Sigmoid colon (tissue), 7 donors: ENCODE results near the gene TWF2. TPM values are rescaled to one million over a fixed set of nuclear protein-coding genes. Genes with fewer than 3 reads are reported as not detected.

Source experiments
- DNase-seq: peaks from one replicate; pipeline ENCODE4 v3.0.0-alpha.2; 2019
- H3K27ac ChIP-seq, 4 donors: fragments of 200-600 bp; sonication (generic); one replicate each; pipeline ENCODE4 v1.5.1; 2016 to 2019; ENCODE audit warnings: mild to moderate bottlenecking in 1 of 4
- H3K27me3 ChIP-seq, 3 donors: fragments of 200-600 bp; sonication (generic); one replicate each; pipeline ENCODE4 v1.5.1; 2019; ENCODE audit warnings: mild to moderate bottlenecking in 1 of 3
- H3K36me3 ChIP-seq, 4 donors: fragments of 200-600 bp; sonication (generic); one replicate each; pipeline ENCODE4 v1.5.1; 2016 to 2019
- H3K4me1 ChIP-seq, 4 donors: fragments of 200-600 bp; sonication (generic); one replicate each; pipeline ENCODE4 v1.5.1; 2017 to 2019
- H3K4me3 ChIP-seq, 4 donors: fragments of 200-600 bp; sonication (generic); one replicate each; pipeline ENCODE4 v1.5.1; 2017 to 2019; ENCODE audit warnings: mild to moderate bottlenecking in 2 of 4, moderate library complexity in 1 of 4
- H3K9me3 ChIP-seq, 4 donors: fragments of 200-600 bp in 3 of 4; sonication (generic) in 3 of 4; one replicate each; pipeline versions ENCODE4 v1.5.1 to v1.6.1; 2013 to 2019
- EP300 ChIP-seq, 4 donors: sonication (generic); formaldehyde crosslinking; IDR thresholded peaks; one replicate each; pipeline ENCODE4 v1.6.1; 2017; ENCODE audit warnings: antibody characterized with exemption in 4 of 4
- POLR2A ChIP-seq, 2 donors: fragments of 450-650 bp; IDR thresholded peaks; one replicate each; pipeline ENCODE4 v1.6.1; 2016; ENCODE audit warnings: antibody characterized with exemption in 2 of 2, mild to moderate bottlenecking in 2 of 2, moderate library complexity in 2 of 2
- POLR2AphosphoS5 ChIP-seq, 4 donors: sonication (generic); formaldehyde crosslinking; IDR thresholded peaks; one replicate each; pipeline ENCODE4 v1.6.1; 2017; ENCODE audit warnings: antibody characterized with exemption in 4 of 4
- whole genome bisulfite sequencing, 2 donors: extraction: QIAGEN DNeasy Blood & Tissue Kit; methylation state at CpG; one replicate each; pipeline ENCODE4 v1.1.7; 2013; 5-methylcytosine and 5-hydroxymethylcytosine counted together
- intact Hi-C: fragments of 100-400 bp; cut with DNase I; formaldehyde crosslinking; loops from one replicate; pipeline ENCODE4 v1.15.1; 2023
- polyA plus RNA-seq, 3 donors: library from polyadenylated mRNA; stranded (reverse); fragments of 200-250 nt; gene quantifications; one replicate each; pipeline ENCODE4 v1.2.3, GENCODE V29; 2013
- total RNA-seq, 4 donors: library from RNA; depleted of rRNA; stranded (reverse); fragments of >200 nt; gene quantifications; one replicate each; pipeline ENCODE4 v1.1.0, GENCODE V29; 2016
- TF ChIP-seq, protein P1 (sequence below), 4 experiments: fragments of 450-650 bp in 3 of 4; fragments of 200-600 bp in 1 of 4; IDR thresholded peaks; one replicate each; pipeline ENCODE4 v1.5.1; 2016 to 2019; ENCODE audit warnings: antibody characterized with exemption in 4 of 4, mild to moderate bottlenecking in 3 of 4, moderate library complexity in 2 of 4
- donor health status: healthy with polysubstance abuse.
- donor health status: Bipolar disorder and iron deficiency.
- donor health status: healthy.

The TWF2 gene
- total and polyA plus RNA-seq, 7 donors, result 40.4 to 79.3 (median 57.3) TPM

DNA sequence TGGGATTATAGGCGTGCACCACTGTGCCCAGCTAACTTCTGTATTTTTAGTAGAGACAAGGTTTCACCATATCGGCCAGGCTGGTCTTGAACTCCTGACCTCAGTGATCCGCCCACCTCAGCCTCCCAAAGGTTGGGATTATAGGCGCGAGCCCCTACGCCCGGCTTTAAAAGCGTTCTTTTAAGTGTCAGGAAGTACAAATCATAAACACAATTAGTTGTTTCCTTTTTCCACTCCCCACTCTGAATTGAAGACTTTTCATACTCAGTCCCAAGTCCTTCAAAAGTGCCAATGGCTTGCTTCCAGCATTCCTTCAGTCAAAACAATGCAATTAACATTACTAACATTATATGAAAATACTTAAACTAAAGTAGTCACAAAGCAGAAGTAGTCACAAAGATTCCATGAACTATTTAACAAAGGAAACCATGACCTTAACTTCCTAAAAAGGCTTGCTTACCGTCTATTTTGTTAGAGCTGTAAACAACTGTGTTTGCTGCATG lies 31.3 kb upstream of the TWF2 start:
- no peak overlapping the region for H3K4me3 ChIP-seq
- H3K9me3 ChIP-seq, result no peaks in the 10 kb centered on the region
- H3K27me3 ChIP-seq, result no peaks in the 10 kb centered on the region
- WGBS, 2 donors, result 32 to 38% methylated on average over 9 of the region's 9 CpGs
- H3K36me3 ChIP-seq, result peaks cover 0 to 56% (median 44%) of the 10 kb centered on the region in 4 donors
- DNase-seq, result no peak
- H3K27ac ChIP-seq, result peak overlapping the region; percentile 6 to 63 (median 57)
- no peak for TF ChIP-seq POLR2AphosphoS5 (IDR thresholded peaks at IDR 0.05)
- TF ChIP-seq, protein P1, sequence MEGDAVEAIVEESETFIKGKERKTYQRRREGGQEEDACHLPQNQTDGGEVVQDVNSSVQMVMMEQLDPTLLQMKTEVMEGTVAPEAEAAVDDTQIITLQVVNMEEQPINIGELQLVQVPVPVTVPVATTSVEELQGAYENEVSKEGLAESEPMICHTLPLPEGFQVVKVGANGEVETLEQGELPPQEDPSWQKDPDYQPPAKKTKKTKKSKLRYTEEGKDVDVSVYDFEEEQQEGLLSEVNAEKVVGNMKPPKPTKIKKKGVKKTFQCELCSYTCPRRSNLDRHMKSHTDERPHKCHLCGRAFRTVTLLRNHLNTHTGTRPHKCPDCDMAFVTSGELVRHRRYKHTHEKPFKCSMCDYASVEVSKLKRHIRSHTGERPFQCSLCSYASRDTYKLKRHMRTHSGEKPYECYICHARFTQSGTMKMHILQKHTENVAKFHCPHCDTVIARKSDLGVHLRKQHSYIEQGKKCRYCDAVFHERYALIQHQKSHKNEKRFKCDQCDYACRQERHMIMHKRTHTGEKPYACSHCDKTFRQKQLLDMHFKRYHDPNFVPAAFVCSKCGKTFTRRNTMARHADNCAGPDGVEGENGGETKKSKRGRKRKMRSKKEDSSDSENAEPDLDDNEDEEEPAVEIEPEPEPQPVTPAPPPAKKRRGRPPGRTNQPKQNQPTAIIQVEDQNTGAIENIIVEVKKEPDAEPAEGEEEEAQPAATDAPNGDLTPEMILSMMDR (IDR thresholded peaks at IDR 0.05), result no peak
- no peak for TF ChIP-seq POLR2A (IDR thresholded peaks at IDR 0.05)
- no peak for TF ChIP-seq EP300 (IDR thresholded peaks at IDR 0.05)
- peaks cover 0 to 62% (median 61%) of the 10 kb centered on the region in 4 donors for H3K4me1 ChIP-seq
- intact Hi-C loops, result loop anchor here (10.0 kb wide), 1 partner anchor 414 kb away; the partner anchor contains the start of genes GNL3 and PBRM1

DNA sequence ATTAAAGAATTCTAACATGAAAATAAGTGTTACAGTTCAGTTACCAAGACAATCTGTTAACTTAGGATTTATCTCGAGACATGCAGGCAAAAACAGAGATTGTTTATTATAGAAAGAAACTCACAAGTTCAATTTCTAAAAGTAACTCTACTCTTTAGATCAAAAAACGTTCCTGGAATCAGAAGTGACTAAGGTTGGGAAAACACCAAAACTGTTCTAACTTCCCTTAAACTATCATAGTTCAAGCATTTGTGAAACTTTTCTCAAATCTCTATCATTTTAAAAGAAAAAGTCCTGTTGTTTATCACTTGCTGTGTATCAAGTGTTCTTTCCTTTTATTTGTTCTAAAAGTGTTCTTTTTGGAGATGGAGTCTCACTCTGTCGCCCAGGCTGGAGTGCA lies 30.8 kb upstream of the TWF2 start:
- no peaks in the 10 kb centered on the region for H3K9me3 ChIP-seq
- H3K4me3 ChIP-seq, result no peak overlapping the region
- no peaks in the 10 kb centered on the region for H3K27me3 ChIP-seq
- WGBS, 2 donors, result 61 to 63% methylated on average over 3 of the region's 3 CpGs
- H3K4me1 ChIP-seq, result peaks cover 0 to 57% (median 56%) of the 10 kb centered on the region in 4 donors
- intact Hi-C loops, result loop anchor here (10.0 kb wide), 1 partner anchor 415 kb away; the partner anchor contains the start of genes GNL3 and PBRM1
- TF ChIP-seq, protein P1 (IDR thresholded peaks at IDR 0.05), result no peak
- TF ChIP-seq EP300 (IDR thresholded peaks at IDR 0.05) (no peak), POLR2A (IDR thresholded peaks at IDR 0.05) (no peak), POLR2AphosphoS5 (IDR thresholded peaks at IDR 0.05) (no peak)
- no peak for DNase-seq
- H3K27ac ChIP-seq, result peak overlapping the region; percentile 6 to 63 (median 57)
- H3K36me3 ChIP-seq, result peaks cover 0 to 59% (median 45%) of the 10 kb centered on the region in 4 donors

DNA sequence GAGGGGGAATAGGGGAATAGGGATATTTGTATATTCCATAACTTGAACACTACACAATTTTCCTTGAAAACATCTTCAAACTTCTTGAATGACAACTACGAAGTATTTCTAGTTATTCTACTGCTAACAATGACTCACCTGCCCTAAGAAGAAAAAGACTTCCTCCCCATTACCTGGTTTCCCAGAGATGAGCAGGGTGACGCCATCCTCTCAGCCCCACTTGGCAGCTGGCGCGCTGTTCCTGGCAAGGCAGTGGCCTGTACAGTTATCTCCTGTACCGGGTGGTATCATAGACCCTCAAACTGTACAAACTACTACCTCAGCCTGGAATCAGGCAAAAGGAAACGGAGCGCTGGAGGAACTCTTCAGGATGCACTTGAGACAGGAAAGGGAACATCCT lies 29.1 kb upstream of the TWF2 start:
- 88 to 93% methylated on average over 7 of the region's 7 CpGs for WGBS, 2 donors
- no peak overlapping the region for H3K27ac ChIP-seq
- DNase-seq, result no peak

DNA sequence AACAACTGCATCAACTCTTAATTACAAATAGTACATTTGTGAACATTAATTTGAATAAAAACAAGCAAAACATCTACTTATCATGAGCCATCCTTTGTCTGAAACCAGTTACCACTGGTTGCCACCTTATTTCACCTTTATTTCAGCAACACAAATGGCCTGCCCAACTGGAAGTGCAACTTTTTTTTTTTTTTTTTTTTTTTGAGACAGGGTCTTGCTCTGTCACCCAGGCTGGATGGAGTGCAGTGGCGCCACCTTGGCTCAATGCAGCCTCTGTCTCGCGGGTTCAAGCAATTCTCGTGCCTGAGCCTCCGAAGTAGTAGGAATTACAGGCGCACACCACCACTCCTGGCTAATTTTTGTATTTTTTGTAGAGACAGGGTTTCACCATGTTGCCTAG lies 26.4 kb upstream of the TWF2 start:
- WGBS, 2 donors, result 92 to 93% methylated on average over 6 of the region's 6 CpGs

More for the DNA sequence above, 29.1 kb upstream of the TWF2 start:
- intact Hi-C loops, result no loop called here
- Histone ChIP-seq H3K4me1 (peaks cover 0 to 43% (median 41%) of the 10 kb centered on the region in 4 donors), H3K27me3 (no peaks in the 10 kb centered on the region), H3K36me3 (peaks cover 0 to 75% (median 54%) of the 10 kb centered on the region in 4 donors), H3K9me3 (no peaks in the 10 kb centered on the region), H3K4me3 (no peak overlapping the region)
- TF ChIP-seq, protein P1 (IDR thresholded peaks at IDR 0.05), result no peak
- no peak for TF ChIP-seq EP300 (IDR thresholded peaks at IDR 0.05)
- no peak for TF ChIP-seq POLR2AphosphoS5 (IDR thresholded peaks at IDR 0.05)
- no peak for TF ChIP-seq POLR2A (IDR thresholded peaks at IDR 0.05)

More for the DNA sequence above, 26.4 kb upstream of the TWF2 start:
- no peak for DNase-seq
- TF ChIP-seq POLR2AphosphoS5 (IDR thresholded peaks at IDR 0.05), result no peak
- TF ChIP-seq, protein P1 (IDR thresholded peaks at IDR 0.05), result no peak
- no peak for TF ChIP-seq POLR2A (IDR thresholded peaks at IDR 0.05)
- TF ChIP-seq EP300 (IDR thresholded peaks at IDR 0.05), result no peak
- Histone ChIP-seq H3K36me3 (peaks cover 9 to 95% (median 70%) of the 10 kb centered on the region in 4 donors), H3K9me3 (no peaks in the 10 kb centered on the region), H3K27ac (no peak overlapping the region), H3K4me1 (peaks cover 0 to 20% (median 15%) of the 10 kb centered on the region in 4 donors), H3K27me3 (no peaks in the 10 kb centered on the region), H3K4me3 (no peak overlapping the region)
- intact Hi-C loops, result no loop called here
